Measurements from ENCODE around the gene TASOR2. TPM values are rescaled to one million over a fixed set of nuclear protein-coding genes. Genes with fewer than 3 reads are reported as not detected.

TASOR2 gene
- total and polyA plus RNA-seq, 4 experiments from 2014 or later = 4.8 to 85.7 (median 42.5) TPM

GRCh38 chr10:5678397-5679036 is 6.1 kb upstream of the TASOR2 start:
- Histone ChIP-seq H3K4me3 (ENCODE audit: low read length in 2 of 2) (no peak overlapping the region), H3K4me1 (ENCODE audit: insufficient read depth, low read length) (no peaks in the 10 kb centered on the region), H3K27me3 (ENCODE audit: insufficient read depth, low read length) (no peaks in the 10 kb centered on the region), H3K36me3 (ENCODE audit: insufficient read depth, low read length) (no peaks in the 10 kb centered on the region), H3K27ac (ENCODE audit: low read depth, low read length) (no peak overlapping the region), H3K9me3 (ENCODE audit: control insufficient read depth in 1 of 2, low read length in 2 of 2) (no peaks in the 10 kb centered on the region)
- no peak for DNase-seq
- POLR2A ChIA-PET (ENCODE audit: partially characterized antibody) = interaction anchor here (1.1 kb wide), 1 partner anchor 14 kb away, joined by 3 read pairs; no protein-coding TSS in a partner anchor
- Mint-ChIP-seq H3K4me3 (no peak overlapping the region), H3K27ac (peak overlapping the region in 1 of 7 donors; percentile 48), H3K27me3 (peaks cover 18 to 24% of the 10 kb centered on the region in 2 donors), H3K9me3 (peaks cover 0 to 12% (median 8%) of the 10 kb centered on the region in 8 donors), H3K4me1 (peaks cover 0 to 8% (median 1%) of the 10 kb centered on the region in 4 donors), H3K36me3 (peaks cover 0 to 2% of the 10 kb centered on the region in 2 donors)
- CTCF ChIA-PET (ENCODE audit: partially characterized antibody) = no interaction called here
- intact Hi-C loops (cut with micrococcal nuclease) = no loop called here

- no peaks in the 10 kb centered on the region for H3K9me3 ChIP-seq (ENCODE audit: control insufficient read depth in 1 of 2, low read length in 2 of 2)
- no peaks in the 10 kb centered on the region for H3K27me3 ChIP-seq (ENCODE audit: insufficient read depth, low read length)
- peaks cover 0 to 9% (median 5%) of the 10 kb centered on the region in 8 donors for H3K9me3 Mint-ChIP-seq
- H3K27ac ChIP-seq (ENCODE audit: low read depth, low read length) = no peak overlapping the region
- peaks cover 0 to 2% of the 10 kb centered on the region in 2 donors for H3K36me3 Mint-ChIP-seq
- no peak overlapping the region for H3K4me3 ChIP-seq (ENCODE audit: low read length in 2 of 2)
- DNase-seq = no peak
- CTCF ChIA-PET (ENCODE audit: partially characterized antibody) = no interaction called here
- peaks cover 3 to 9% (median 5%) of the 10 kb centered on the region in 4 donors for H3K4me1 Mint-ChIP-seq
- H3K27ac Mint-ChIP-seq = no peak overlapping the region
- peaks cover 17 to 24% of the 10 kb centered on the region in 2 donors for H3K27me3 Mint-ChIP-seq
- intact Hi-C loops (cut with micrococcal nuclease) = no loop called here
- POLR2A ChIA-PET (ENCODE audit: partially characterized antibody) = no interaction called here
- H3K4me3 Mint-ChIP-seq = no peak overlapping the region
- H3K36me3 ChIP-seq (ENCODE audit: insufficient read depth, low read length) = no peaks in the 10 kb centered on the region
- H3K4me1 ChIP-seq (ENCODE audit: insufficient read depth, low read length) = peaks cover 4% of the 10 kb centered on the region
These were observed 5.6 kb upstream of the TASOR2 start for GRCh38 chr10:5679037-5679435.

GRCh38 chr10:5679606-5680005 is 5.0 kb upstream of the TASOR2 start:
- POLR2A ChIA-PET (ENCODE audit: partially characterized antibody) = no interaction called here
- CTCF ChIA-PET (ENCODE audit: partially characterized antibody) = no interaction called here
- intact Hi-C loops (cut with micrococcal nuclease) = loop anchor here (10.0 kb wide), 2 partner anchors 95 to 295 kb away; partner anchors contain the start of gene IL15RA

GRCh38 chr10:5681930-5682329 is 2.7 kb upstream of the TASOR2 start:
- DNase-seq = no peak
- intact Hi-C loops (cut with micrococcal nuclease) = loop anchor here (10.0 kb wide), 2 partner anchors 93 to 293 kb away; partner anchors contain the start of gene IL15RA
- no peaks in the 10 kb centered on the region for H3K36me3 ChIP-seq (ENCODE audit: insufficient read depth, low read length)
- POLR2A ChIA-PET (ENCODE audit: partially characterized antibody) = no interaction called here
- H3K4me3 ChIP-seq (ENCODE audit: low read length in 2 of 2) = no peak overlapping the region
- H3K4me1 Mint-ChIP-seq = peaks cover 14 to 34% (median 19%) of the 10 kb centered on the region in 4 donors
- no peaks in the 10 kb centered on the region for H3K9me3 Mint-ChIP-seq
- CTCF ChIA-PET (ENCODE audit: partially characterized antibody) = no interaction called here
- peaks cover 23% of the 10 kb centered on the region for H3K4me1 ChIP-seq (ENCODE audit: insufficient read depth, low read length)
- H3K27me3 Mint-ChIP-seq = peaks cover 13 to 14% of the 10 kb centered on the region in 2 donors
- H3K27ac Mint-ChIP-seq = peak overlapping the region in 3 of 7 donors; percentile 11 to 30 (median 20)
- H3K36me3 Mint-ChIP-seq = peaks cover 0 to 10% of the 10 kb centered on the region in 2 donors
- no peak overlapping the region for H3K27ac ChIP-seq (ENCODE audit: low read depth, low read length)
- no peaks in the 10 kb centered on the region for H3K27me3 ChIP-seq (ENCODE audit: insufficient read depth, low read length)
- H3K9me3 ChIP-seq (ENCODE audit: control insufficient read depth in 1 of 2, low read length in 2 of 2) = no peaks in the 10 kb centered on the region
- H3K4me3 Mint-ChIP-seq = peak overlapping the region in 3 of 8 donors; percentile 12 to 76 (median 58)

More at GRCh38 chr10:5679606-5680005, 5.0 kb upstream of the TASOR2 start:
- H3K36me3 Mint-ChIP-seq = peaks cover 0 to 2% of the 10 kb centered on the region in 2 donors
- H3K27ac ChIP-seq (ENCODE audit: low read depth, low read length) = no peak overlapping the region
- no peaks in the 10 kb centered on the region for H3K9me3 ChIP-seq (ENCODE audit: control insufficient read depth in 1 of 2, low read length in 2 of 2)
- peaks cover 0 to 3% (median under 1%) of the 10 kb centered on the region in 8 donors for H3K9me3 Mint-ChIP-seq
- no peak overlapping the region for H3K27ac Mint-ChIP-seq
- no peak overlapping the region for H3K4me3 ChIP-seq (ENCODE audit: low read length in 2 of 2)
- H3K4me1 Mint-ChIP-seq = peaks cover 7 to 15% (median 9%) of the 10 kb centered on the region in 4 donors
- H3K36me3 ChIP-seq (ENCODE audit: insufficient read depth, low read length) = no peaks in the 10 kb centered on the region
- H3K4me3 Mint-ChIP-seq = no peak overlapping the region
- peaks cover 8% of the 10 kb centered on the region for H3K4me1 ChIP-seq (ENCODE audit: insufficient read depth, low read length)
- no peaks in the 10 kb centered on the region for H3K27me3 ChIP-seq (ENCODE audit: insufficient read depth, low read length)
- H3K27me3 Mint-ChIP-seq = peaks cover 17 to 21% of the 10 kb centered on the region in 2 donors
- DNase-seq = no peak

- ChIA-PET CTCF (ENCODE audit: partially characterized antibody) (interaction anchor here (1.0 to 1.8 kb wide), 3 partner anchors 9 to 54 kb away, joined by 4 read pairs; no protein-coding TSS in a partner anchor), POLR2A (ENCODE audit: partially characterized antibody) (interaction anchor here (1.3 to 2.6 kb wide), 2 partner anchors 9 to 131 kb away, joined by 5 to 16 read pairs; partner anchors contain the start of gene GDI2)
- H3K9me3 Mint-ChIP-seq = no peaks in the 10 kb centered on the region
- H3K27ac Mint-ChIP-seq = peak overlapping the region in 6 of 7 donors; percentile 8 to 58 (median 32)
- Histone ChIP-seq H3K4me1 (ENCODE audit: insufficient read depth, low read length) (peaks cover 34% of the 10 kb centered on the region), H3K36me3 (ENCODE audit: insufficient read depth, low read length) (no peaks in the 10 kb centered on the region), H3K9me3 (ENCODE audit: control insufficient read depth in 1 of 2, low read length in 2 of 2) (no peaks in the 10 kb centered on the region), H3K4me3 (ENCODE audit: low read length in 2 of 2) (no peak overlapping the region), H3K27me3 (ENCODE audit: insufficient read depth, low read length) (no peaks in the 10 kb centered on the region), H3K27ac (ENCODE audit: low read depth, low read length) (no peak overlapping the region)
- intact Hi-C loops (cut with micrococcal nuclease) = loop anchor here (10.0 kb wide), 2 partner anchors 92 to 292 kb away; partner anchors contain the start of gene IL15RA
- H3K36me3 Mint-ChIP-seq = peaks cover 0 to 10% of the 10 kb centered on the region in 2 donors
- peaks cover 19 to 46% (median 28%) of the 10 kb centered on the region in 4 donors for H3K4me1 Mint-ChIP-seq
- H3K4me3 Mint-ChIP-seq = peak overlapping the region in 2 of 8 donors; percentile 43 to 70
- peaks cover 6 to 8% of the 10 kb centered on the region in 2 donors for H3K27me3 Mint-ChIP-seq
- no peak for DNase-seq
These were observed 1.6 kb upstream of the TASOR2 start for GRCh38 chr10:5683065-5683464.

- ChIA-PET POLR2A (ENCODE audit: partially characterized antibody) (interaction anchor here (1.3 to 2.6 kb wide), 7 partner anchors 16 to 205 kb away, joined by 3 to 16 read pairs (median 6); partner anchors contain the start of genes ANKRD16, FBH1 and GDI2), CTCF (ENCODE audit: partially characterized antibody) (interaction anchor here (1.0 to 1.8 kb wide), 5 partner anchors 21 to 188 kb away, joined by 3 to 4 read pairs (median 3); no protein-coding TSS in a partner anchor)
- Histone ChIP-seq H3K27ac (ENCODE audit: low read depth, low read length) (peak overlapping the region; percentile 97), H3K9me3 (ENCODE audit: control insufficient read depth in 1 of 2, low read length in 2 of 2) (no peaks in the 10 kb centered on the region), H3K36me3 (ENCODE audit: insufficient read depth, low read length) (no peaks in the 10 kb centered on the region), H3K4me1 (ENCODE audit: insufficient read depth, low read length) (peaks cover 49% of the 10 kb centered on the region), H3K27me3 (ENCODE audit: insufficient read depth, low read length) (no peaks in the 10 kb centered on the region), H3K4me3 (ENCODE audit: low read length in 2 of 2) (peak overlapping the region; percentile 76 to 83)
- peak; percentile 68 to 90 (median 73) for DNase-seq
- Mint-ChIP-seq H3K4me1 (peaks cover 25 to 61% (median 40%) of the 10 kb centered on the region in 4 donors), H3K27me3 (no peaks in the 10 kb centered on the region), H3K4me3 (peak overlapping the region; percentile 95 to 99 (median 98)), H3K9me3 (no peaks in the 10 kb centered on the region), H3K27ac (peak overlapping the region; percentile 94 to 99 (median 97)), H3K36me3 (peaks cover 4 to 14% of the 10 kb centered on the region in 2 donors)
- intact Hi-C loops (cut with micrococcal nuclease) = loop anchor here (1.0 to 10.0 kb wide), 6 partner anchors 18 to 290 kb away; partner anchors contain the start of genes ASB13, GDI2 and IL15RA
These were observed 529 bp downstream of the TASOR2 start for GRCh38 chr10:5684971-5685763.
